GM19240 (cell line): ENCODE results near the gene CREB3L2.
"Not testable (repeated sequence)": the region's sequence is repeated elsewhere in the genome, so short reads cannot be mapped to it uniquely, and the experiment has no call there.

Source experiments
- DNase-seq: peaks from one replicate; pipeline ENCODE4 v3.0.0; 2011; ENCODE audit warnings: low spot score; ENCODE audit not compliant: insufficient read length

CREB3L2 gene

GRCh38 chr7:138001529-138002095, at the start of gene CREB3L2:
CREB3L2 (minus strand) TSS chr7:138002086; CDS start chr7:138001705, 381 bp downstream.
- DNase-seq: no peak

- DNase-seq: no peak
These were observed 47.7 kb upstream of the CREB3L2 start for GRCh38 chr7:138049505-138050116.

- no peak for DNase-seq
These were observed 46.0 kb upstream of the CREB3L2 start for GRCh38 chr7:138047907-138048306.

GRCh38 chr7:138044897-138045296, 43.0 kb upstream of the CREB3L2 start:
- no peak for DNase-seq

- DNase-seq: not testable (repeated sequence)
These were observed 38.2 kb upstream of the CREB3L2 start for GRCh38 chr7:138040063-138040462.

GRCh38 chr7:138036135-138036534, 34.2 kb upstream of the CREB3L2 start:
- DNase-seq: no peak

GRCh38 chr7:138033241-138033640, 31.4 kb upstream of the CREB3L2 start:
- DNase-seq: no peak

- DNase-seq: no peak
These were observed 30.9 kb upstream of the CREB3L2 start for GRCh38 chr7:138032770-138033169.

GRCh38 chr7:138032186-138032585, 30.3 kb upstream of the CREB3L2 start:
- DNase-seq: no peak

GRCh38 chr7:138030679-138031351, 28.9 kb upstream of the CREB3L2 start:
- no peak for DNase-seq

- no peak for DNase-seq
These were observed 28.1 kb upstream of the CREB3L2 start for GRCh38 chr7:138029941-138030340.

GRCh38 chr7:138029126-138029525, 27.2 kb upstream of the CREB3L2 start:
- no peak for DNase-seq

GRCh38 chr7:138027100-138027499, 25.2 kb upstream of the CREB3L2 start:
- DNase-seq: no peak

- DNase-seq: no peak
These were observed 23.6 kb upstream of the CREB3L2 start for GRCh38 chr7:138025215-138026186.

- DNase-seq: no peak
These were observed 22.9 kb upstream of the CREB3L2 start for GRCh38 chr7:138024765-138025164.

GRCh38 chr7:138024343-138024691, 22.4 kb upstream of the CREB3L2 start:
- DNase-seq: no peak

- DNase-seq: no peak
These were observed 21.9 kb upstream of the CREB3L2 start for GRCh38 chr7:138023618-138024342.

- no peak for DNase-seq
These were observed 20.0 kb upstream of the CREB3L2 start for GRCh38 chr7:138021889-138022288.

- DNase-seq: no peak
These were observed 16.1 kb upstream of the CREB3L2 start for GRCh38 chr7:138017992-138018391.

- no peak for DNase-seq
These were observed 13.2 kb upstream of the CREB3L2 start for GRCh38 chr7:138015096-138015495.

- DNase-seq: no peak
These were observed 12.8 kb upstream of the CREB3L2 start for GRCh38 chr7:138014686-138015085.
